Choroid plexus epithelial cell (primary cell): ENCODE measurements around the gene FREY1.

Source experiments
- DNase-seq: peaks from one replicate; pipeline ENCODE4 v3.0.0-alpha.2; 2010; ENCODE audit warnings: low read depth
- H3K4me3 ChIP-seq: 2 replicates; pipeline ENCODE4 v1.5.1; 2011; ENCODE audit warnings: low read depth, mild to moderate bottlenecking, control low read depth, low read length, moderate library complexity
- CTCF ChIP-seq: conservative IDR thresholded peaks from 2 replicates; pipeline ENCODE4 v1.5.1; 2011; ENCODE audit warnings: low read depth, mild to moderate bottlenecking, control low read depth, inconsistent platforms, low read length, moderate library complexity

Gene FREY1

GRCh38 chr11:45924927-45925326, 17.9 kb upstream of the FREY1 start:
- DNase-seq: no peak

GRCh38 chr11:45924036-45924915, 17.2 kb upstream of the FREY1 start:
- DNase-seq: no peak
- H3K4me3 ChIP-seq: no peak overlapping the region
- TF ChIP-seq CTCF: no peak

More at GRCh38 chr11:45924927-45925326, 17.9 kb upstream of the FREY1 start:
- no peak overlapping the region for H3K4me3 ChIP-seq
- no peak for TF ChIP-seq CTCF

GRCh38 chr11:45922425-45923082, 15.5 kb upstream of the FREY1 start, which contains the start of gene LARGE2:
TSS of gene LARGE2 (plus strand) at chr11:45922656. CDS start at chr11:45922883, 227 bp downstream.
- H3K4me3 ChIP-seq: no peak within 1 kb of the TSS
- TF ChIP-seq CTCF: no peak
- no peak for DNase-seq

GRCh38 chr11:45921561-45922424, 14.7 kb upstream of the FREY1 start:
- TF ChIP-seq CTCF: no peak

GRCh38 chr11:45920531-45921477, 13.7 kb upstream of the FREY1 start:
- H3K4me3 ChIP-seq: no peak overlapping the region
- TF ChIP-seq CTCF: no peak
- no peak for DNase-seq

More at GRCh38 chr11:45921561-45922424, 14.7 kb upstream of the FREY1 start:
- DNase-seq: no peak
- no peak overlapping the region for H3K4me3 ChIP-seq
